DND-41 (cell line): ENCODE data around the gene MRNIP.

Experiments used
- ATAC-seq: fragments of 200-7000 bp; cut with Tn5 transposase; 3 replicates; pipeline ENCODE4 v1.9.1; 2021; ENCODE audit warnings: low read depth; ENCODE audit not compliant: insufficient read depth
- DNase-seq: peaks from one replicate; pipeline ENCODE4 v3.0.0-alpha.2; 2020
- H2AFZ ChIP-seq: 2 replicates; pipeline ENCODE4 v1.6.0; 2012; ENCODE audit warnings: low read depth, low read length
- H3K27ac ChIP-seq: 2 replicates; pipeline ENCODE4 v1.5.1; 2012; ENCODE audit warnings: low read length, inconsistent platforms
- H3K27me3 ChIP-seq: fragments of 200-600 bp; sonication (generic); 2 replicates; pipeline ENCODE4 v1.6.0; 2012; ENCODE audit warnings: low read length, mild to moderate bottlenecking, inconsistent platforms; ENCODE audit not compliant: insufficient read depth, poor library complexity
- H3K36me3 ChIP-seq: 2 replicates; pipeline ENCODE4 v1.5.1; 2012; ENCODE audit warnings: low read length, inconsistent platforms; ENCODE audit not compliant: insufficient read depth
- H3K4me1 ChIP-seq: 2 replicates; pipeline ENCODE4 v1.5.1; 2012; ENCODE audit warnings: mild to moderate bottlenecking, low read length; ENCODE audit not compliant: insufficient read depth
- H3K4me2 ChIP-seq: 2 replicates; pipeline ENCODE4 v1.6.0; 2012; ENCODE audit warnings: mild to moderate bottlenecking, moderate library complexity, low read length, inconsistent platforms; ENCODE audit not compliant: insufficient read depth
- H3K4me3 ChIP-seq, 2 experiments: fragments of 200-600 bp in 1 of 2; shearing (Covaris generic) in 1 of 2; 2 replicates each; pipeline ENCODE4 v1.5.1; 2012 to 2016; ENCODE audit warnings: inconsistent platforms in 2 of 2, low read length in 2 of 2, mild to moderate bottlenecking in 2 of 2, low read depth in 1 of 2, moderate library complexity in 1 of 2
- H3K79me2 ChIP-seq: 2 replicates; pipeline ENCODE4 v1.6.0; 2012; ENCODE audit warnings: low read length, inconsistent platforms; ENCODE audit not compliant: insufficient read depth
- H3K9ac ChIP-seq: 2 replicates; pipeline ENCODE4 v1.6.0; 2012; ENCODE audit warnings: low read depth, mild to moderate bottlenecking, inconsistent platforms, low read length, moderate library complexity
- H3K9me3 ChIP-seq: 2 replicates; pipeline ENCODE4 v1.5.1; 2012; ENCODE audit warnings: low read length, moderate library complexity, mild to moderate bottlenecking, inconsistent platforms; ENCODE audit not compliant: insufficient read depth, severe bottlenecking
- H4K20me1 ChIP-seq: 2 replicates; pipeline ENCODE4 v1.6.0; 2012; ENCODE audit warnings: low read length; ENCODE audit not compliant: insufficient read depth
- EZH2 ChIP-seq: IDR thresholded peaks from 3 replicates; pipeline ENCODE4 v1.6.1; 2012; ENCODE audit warnings: borderline replicate concordance, low read depth, mild to moderate bottlenecking, moderate library complexity, low read length, inconsistent platforms; ENCODE audit not compliant: severe bottlenecking
- TF ChIP-seq, protein P1 (sequence below): IDR thresholded peaks from 2 replicates; pipeline ENCODE4 v1.5.1; 2012; ENCODE audit warnings: borderline replicate concordance, low read length, moderate library complexity, mild to moderate bottlenecking; ENCODE audit not compliant: poor library complexity, severe bottlenecking; ENCODE audit errors: extremely low read depth

The MRNIP gene

DNA sequence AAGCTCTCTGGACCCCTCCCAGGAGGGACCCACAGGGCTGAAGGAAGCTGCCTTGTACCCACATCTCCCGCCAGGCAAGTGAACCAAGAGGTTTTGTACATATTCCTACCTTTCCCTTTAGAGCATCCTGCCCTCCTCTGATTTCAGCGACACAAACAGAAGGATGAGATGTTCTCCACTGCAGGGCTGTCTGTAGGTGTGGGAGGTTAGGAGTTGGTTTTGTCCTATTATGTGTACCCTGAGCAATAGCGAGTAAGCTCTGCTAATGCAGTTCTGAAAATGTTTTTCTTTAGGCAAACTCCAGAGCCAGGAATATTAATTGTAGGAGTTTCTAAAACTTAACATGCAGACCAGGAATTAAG lies 24.9 kb downstream of the MRNIP start:
- H3K36me3 ChIP-seq: peaks cover 73% of the 10 kb centered on the region
- no peak for TF ChIP-seq EZH2
- TF ChIP-seq, protein P1, sequence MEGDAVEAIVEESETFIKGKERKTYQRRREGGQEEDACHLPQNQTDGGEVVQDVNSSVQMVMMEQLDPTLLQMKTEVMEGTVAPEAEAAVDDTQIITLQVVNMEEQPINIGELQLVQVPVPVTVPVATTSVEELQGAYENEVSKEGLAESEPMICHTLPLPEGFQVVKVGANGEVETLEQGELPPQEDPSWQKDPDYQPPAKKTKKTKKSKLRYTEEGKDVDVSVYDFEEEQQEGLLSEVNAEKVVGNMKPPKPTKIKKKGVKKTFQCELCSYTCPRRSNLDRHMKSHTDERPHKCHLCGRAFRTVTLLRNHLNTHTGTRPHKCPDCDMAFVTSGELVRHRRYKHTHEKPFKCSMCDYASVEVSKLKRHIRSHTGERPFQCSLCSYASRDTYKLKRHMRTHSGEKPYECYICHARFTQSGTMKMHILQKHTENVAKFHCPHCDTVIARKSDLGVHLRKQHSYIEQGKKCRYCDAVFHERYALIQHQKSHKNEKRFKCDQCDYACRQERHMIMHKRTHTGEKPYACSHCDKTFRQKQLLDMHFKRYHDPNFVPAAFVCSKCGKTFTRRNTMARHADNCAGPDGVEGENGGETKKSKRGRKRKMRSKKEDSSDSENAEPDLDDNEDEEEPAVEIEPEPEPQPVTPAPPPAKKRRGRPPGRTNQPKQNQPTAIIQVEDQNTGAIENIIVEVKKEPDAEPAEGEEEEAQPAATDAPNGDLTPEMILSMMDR: no peak
- no peak for DNase-seq
- H3K4me2 ChIP-seq: no peak overlapping the region
- no peaks in the 10 kb centered on the region for H3K79me2 ChIP-seq
- H3K27ac ChIP-seq: no peak overlapping the region
- H4K20me1 ChIP-seq: no peaks in the 10 kb centered on the region
- no peaks in the 10 kb centered on the region for H3K9me3 ChIP-seq
- ATAC-seq: no peak
- no peak overlapping the region for H2AFZ ChIP-seq
- H3K27me3 ChIP-seq: no peaks in the 10 kb centered on the region
- H3K9ac ChIP-seq: no peak overlapping the region
- peaks cover 12% of the 10 kb centered on the region for H3K4me1 ChIP-seq
- no peak overlapping the region for H3K4me3 ChIP-seq

DNA sequence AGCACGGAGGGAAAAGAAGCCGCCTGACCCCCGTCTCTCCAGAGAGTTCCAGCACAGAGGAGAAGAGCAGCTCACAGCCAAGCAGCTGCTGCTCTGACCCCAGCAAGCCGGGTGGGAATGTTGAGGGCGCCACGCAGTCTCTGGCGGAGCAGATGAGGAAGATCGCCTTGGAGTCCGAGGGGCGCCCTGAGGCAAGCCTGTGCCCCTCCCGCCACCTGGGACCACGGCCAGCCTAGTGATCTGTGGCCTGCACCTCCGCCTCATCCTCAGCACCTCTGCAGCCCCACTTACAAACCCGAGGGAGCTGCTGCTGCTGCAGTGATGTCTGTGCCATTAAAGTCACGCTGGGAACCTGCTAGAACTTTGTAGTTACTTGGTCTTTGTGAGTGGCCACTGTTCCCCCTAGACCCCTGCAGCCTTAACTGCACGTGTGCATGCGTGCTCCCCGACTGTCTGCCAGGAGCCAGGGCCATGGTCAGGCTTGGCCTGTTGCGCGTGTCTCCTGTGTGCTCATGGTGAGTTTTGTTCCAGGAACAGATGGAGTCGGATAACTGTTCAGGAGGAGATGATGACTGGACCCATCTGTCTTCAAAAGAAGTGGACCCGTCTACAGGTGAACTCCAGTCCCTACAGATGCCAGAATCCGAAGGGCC lies 25.4 kb downstream of the MRNIP start:
- H3K79me2 ChIP-seq: no peaks in the 10 kb centered on the region
- H3K9ac ChIP-seq: no peak overlapping the region
- H3K4me3 ChIP-seq: no peak overlapping the region
- DNase-seq: no peak
- no peak for TF ChIP-seq EZH2
- TF ChIP-seq, protein P1: no peak
- H3K4me2 ChIP-seq: no peak overlapping the region
- H3K4me1 ChIP-seq: peaks cover 12% of the 10 kb centered on the region
- ATAC-seq: no peak
- no peak overlapping the region for H2AFZ ChIP-seq
- H3K36me3 ChIP-seq: peaks cover 73% of the 10 kb centered on the region
- H3K9me3 ChIP-seq: no peaks in the 10 kb centered on the region
- H4K20me1 ChIP-seq: no peaks in the 10 kb centered on the region
- H3K27ac ChIP-seq: no peak overlapping the region
- H3K27me3 ChIP-seq: no peaks in the 10 kb centered on the region

DNA sequence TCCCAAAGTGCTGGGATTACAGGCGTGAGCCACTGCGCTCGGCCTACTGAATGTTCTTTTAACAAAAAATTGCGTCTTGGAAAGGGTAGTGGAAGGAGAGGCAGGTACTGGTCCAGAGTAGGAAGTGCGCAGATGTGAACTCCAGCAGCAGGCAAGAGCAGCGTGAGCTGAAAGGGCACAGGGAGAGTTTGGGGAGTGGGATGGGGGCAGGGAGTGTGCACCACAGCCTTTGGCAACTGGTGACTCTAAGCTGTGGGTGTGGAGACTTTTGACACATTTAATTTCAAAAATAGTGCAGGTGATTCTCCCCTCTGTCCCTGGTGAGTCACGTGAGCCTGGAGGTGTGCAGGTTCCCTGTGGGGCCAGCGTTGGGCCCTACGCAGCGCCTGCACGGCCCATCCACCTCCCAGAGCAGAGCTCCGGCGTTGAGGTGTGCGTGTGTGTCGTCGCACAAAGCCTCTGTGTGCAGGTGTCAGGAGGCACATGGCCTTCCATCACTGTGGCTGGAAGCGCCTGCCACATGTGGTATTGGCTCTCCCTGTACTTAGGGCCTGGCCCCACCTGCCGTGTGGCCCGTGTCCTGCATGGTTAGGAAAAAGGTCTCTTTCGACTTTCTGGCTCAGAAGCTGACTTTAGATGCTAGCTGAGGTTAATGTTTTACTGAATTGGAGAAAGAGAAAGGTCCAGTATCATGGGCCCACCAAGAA lies 26.4 kb downstream of the MRNIP start:
- Histone ChIP-seq H3K27ac (no peak overlapping the region), H4K20me1 (no peaks in the 10 kb centered on the region), H3K4me2 (no peak overlapping the region), H3K9me3 (no peaks in the 10 kb centered on the region), H2AFZ (no peak overlapping the region), H3K4me3 (no peak overlapping the region), H3K9ac (no peak overlapping the region; the same call in 1 of the 2 replicates), H3K4me1 (peaks cover 12% of the 10 kb centered on the region), H3K36me3 (peaks cover 71% of the 10 kb centered on the region), H3K79me2 (no peaks in the 10 kb centered on the region), H3K27me3 (no peaks in the 10 kb centered on the region)
- ATAC-seq (no peak), DNase-seq (no peak)
- TF ChIP-seq, protein P1: no peak
- no peak for TF ChIP-seq EZH2
